ENCODE data around the gene SMIM7.
"Not testable (repeated sequence)": the region's sequence is repeated elsewhere in the genome, so short reads cannot be mapped to it uniquely, and the experiment has no call there.

SMIM7 gene

GRCh38 chr19:16657384-16657783, 2.6 kb downstream of the SMIM7 start:
- in situ Hi-C loops (cut with MboI; ENCODE audit: low sequenced_read_pairs, unreplicated experiment) = no loop called here
- TF ChIP-seq CTCF (IDR thresholded peaks at IDR 0.05; ENCODE audit: borderline replicate concordance, control extremely low read depth, extremely low read depth, insufficient read depth, missing control alignments) = no peak
- no peak for DNase-seq (ENCODE audit: low spot score)

GRCh38 chr19:16655727-16656126, 4.2 kb downstream of the SMIM7 start:
- no peak for TF ChIP-seq CTCF (IDR thresholded peaks at IDR 0.05; ENCODE audit: borderline replicate concordance, control extremely low read depth, extremely low read depth, insufficient read depth, missing control alignments)
- in situ Hi-C loops (cut with MboI; ENCODE audit: low sequenced_read_pairs, unreplicated experiment) = no loop called here
- DNase-seq (ENCODE audit: low spot score) = no peak

- in situ Hi-C loops (cut with MboI; ENCODE audit: low sequenced_read_pairs, unreplicated experiment) = no loop called here
- no peak for DNase-seq (ENCODE audit: low spot score)
- no peak for TF ChIP-seq CTCF (IDR thresholded peaks at IDR 0.05; ENCODE audit: borderline replicate concordance, control extremely low read depth, extremely low read depth, insufficient read depth, missing control alignments)
Measured at GRCh38 chr19:16654627-16655026, 5.3 kb downstream of the SMIM7 start.

- no peak for DNase-seq (ENCODE audit: low spot score)
- in situ Hi-C loops (cut with MboI; ENCODE audit: low sequenced_read_pairs, unreplicated experiment) = no loop called here
- TF ChIP-seq CTCF (IDR thresholded peaks at IDR 0.05; ENCODE audit: borderline replicate concordance, control extremely low read depth, extremely low read depth, insufficient read depth, missing control alignments) = no peak
Measured at GRCh38 chr19:16654140-16654539, 5.8 kb downstream of the SMIM7 start.

GRCh38 chr19:16652854-16653253, 7.1 kb downstream of the SMIM7 start:
- DNase-seq (ENCODE audit: low spot score) = no peak
- in situ Hi-C loops (cut with MboI; ENCODE audit: low sequenced_read_pairs, unreplicated experiment) = no loop called here
- no peak for TF ChIP-seq CTCF (IDR thresholded peaks at IDR 0.05; ENCODE audit: borderline replicate concordance, control extremely low read depth, extremely low read depth, insufficient read depth, missing control alignments)

- in situ Hi-C loops (cut with MboI; ENCODE audit: low sequenced_read_pairs, unreplicated experiment); DNase-seq (ENCODE audit: low spot score): not testable (repeated sequence)
Measured at GRCh38 chr19:16651421-16652188, 8.3 kb downstream of the SMIM7 start.

- DNase-seq (ENCODE audit: low spot score) = no peak
- no peak for TF ChIP-seq CTCF (IDR thresholded peaks at IDR 0.05; ENCODE audit: borderline replicate concordance, control extremely low read depth, extremely low read depth, insufficient read depth, missing control alignments)
- in situ Hi-C loops (cut with MboI; ENCODE audit: low sequenced_read_pairs, unreplicated experiment) = no loop called here
Measured at GRCh38 chr19:16650821-16651220, 9.1 kb downstream of the SMIM7 start.

Data from GM13976 (cell line).